Keratinocyte (primary cell): ENCODE data around the gene OR2T3. TPM values are rescaled to one million over a fixed set of nuclear protein-coding genes. Genes with fewer than 3 reads are reported as not detected.
"Not testable (repeated sequence)": the region's sequence is repeated elsewhere in the genome, so short reads cannot be mapped to it uniquely, and the experiment has no call there.

Source experiments
- DNase-seq: peaks from one replicate; pipeline ENCODE4 v3.0.0-alpha.2; 2011; ENCODE audit warnings: low read depth, missing footprints, low spot score
- FAIRE-seq: peaks from 2 replicates; lab custom pipeline; 2011; peaks lifted over from hg19 to GRCh38; lab: Jason Lieb, UNC
- H2AFZ ChIP-seq: 2 replicates; pipeline ENCODE4 v1.6.0; 2012; ENCODE audit warnings: low read length, control low read depth, inconsistent platforms; ENCODE audit not compliant: control insufficient read depth
- H3K27ac ChIP-seq: 2 replicates; pipeline ENCODE4 v1.5.1; 2011; ENCODE audit warnings: low read length; ENCODE audit not compliant: control insufficient read depth, insufficient read depth
- H3K27me3 ChIP-seq: 3 replicates; pipeline ENCODE4 v1.6.0; 2011; ENCODE audit warnings: low read length; ENCODE audit not compliant: control insufficient read depth, insufficient read depth; ENCODE audit errors: extremely low read depth
- H3K36me3 ChIP-seq, 2 experiments: 2 replicates in 1 of 2; 3 replicates in 1 of 2; pipeline ENCODE4 v1.5.1; 2011; ENCODE audit warnings: low read length in 2 of 2, mild to moderate bottlenecking in 1 of 2; ENCODE audit not compliant: control insufficient read depth in 2 of 2, insufficient read depth in 2 of 2; ENCODE audit errors: extremely low read depth in 1 of 2
- H3K4me1 ChIP-seq: 3 replicates; pipeline ENCODE4 v1.5.1; 2011; ENCODE audit warnings: low read length; ENCODE audit not compliant: control insufficient read depth, insufficient read depth; ENCODE audit errors: extremely low read depth
- H3K4me2 ChIP-seq: 3 replicates; pipeline ENCODE4 v1.6.0; 2011; ENCODE audit warnings: low read depth, low read length; ENCODE audit not compliant: control insufficient read depth, insufficient read depth; ENCODE audit errors: extremely low read depth
- H3K4me3 ChIP-seq, 3 experiments: fragments of 200-600 bp in 1 of 3; sonication (generic) in 1 of 3; 2 replicates in 2 of 3; 3 replicates in 1 of 3; pipeline ENCODE4 v1.5.1; 2011 to 2016; ENCODE audit warnings: low read length in 3 of 3, mild to moderate bottlenecking in 3 of 3, control low read depth in 2 of 3, inconsistent platforms in 1 of 3, low read depth in 1 of 3, mixed read lengths in 1 of 3, mixed run types in 1 of 3, moderate library complexity in 1 of 3; ENCODE audit not compliant: control insufficient read depth in 2 of 3, insufficient read depth in 2 of 3; ENCODE audit errors: extremely low read depth in 1 of 3
- H3K79me2 ChIP-seq: 2 replicates; pipeline ENCODE4 v1.6.0; 2012; ENCODE audit warnings: low read length; ENCODE audit not compliant: control insufficient read depth, insufficient read depth
- H3K9ac ChIP-seq: 3 replicates; pipeline ENCODE4 v1.6.0; 2011; ENCODE audit warnings: low read length; ENCODE audit not compliant: control insufficient read depth, insufficient read depth; ENCODE audit errors: extremely low read depth
- H3K9me1 ChIP-seq: 3 replicates; pipeline ENCODE4 v1.6.0; 2011; ENCODE audit warnings: low read length; ENCODE audit not compliant: control insufficient read depth, insufficient read depth; ENCODE audit errors: extremely low read depth
- H3K9me3 ChIP-seq: 2 replicates; pipeline ENCODE4 v1.5.1; 2012; ENCODE audit warnings: low read depth, low read length; ENCODE audit not compliant: control insufficient read depth
- H4K20me1 ChIP-seq: 3 replicates; pipeline ENCODE4 v1.6.0; 2011; ENCODE audit warnings: low read length; ENCODE audit not compliant: control insufficient read depth, insufficient read depth; ENCODE audit errors: extremely low read depth
- dilution Hi-C: fragments of 300-500 bp; cut with MboI; formaldehyde crosslinking; loops from one replicate; pipeline ENCODE4 v1.7.0; 2020; ENCODE audit warnings: low sequenced_read_pairs; ENCODE audit not compliant: extremely low pct_ligation_motif_present
- polyA plus RNA-seq, 5 experiments: library from polyadenylated mRNA; depleted of rRNA in 3 of 5; stranded (reverse) in 3 of 5; stranded (forward) in 1 of 5; unstranded in 1 of 5; fragments of >200 nt; gene quantifications; 1 replicate in 1 of 5; 2 replicates in 3 of 5; 3 replicates in 1 of 5; pipeline versions ENCODE4 v1.2.1 to v1.2.3, GENCODE V29; 2011 to 2012; ENCODE audit warnings: missing spikeins in 2 of 5, low read depth in 1 of 5, low replicate concordance in 1 of 5

Gene OR2T3
- polyA plus RNA-seq, 1 donor (not counting 4 experiments of a cell fraction or from before 2014, with no cell fraction given) = not detected

GRCh38 chr1:248449821-248450465 lies 23.2 kb upstream of the OR2T3 start:
- H3K4me3 ChIP-seq, DNase-seq, H3K27ac ChIP-seq, FAIRE-seq, H3K27me3 ChIP-seq, dilution Hi-C loops, H3K9ac ChIP-seq, H3K4me2 ChIP-seq, H3K79me2 ChIP-seq, H4K20me1 ChIP-seq, H3K4me1 ChIP-seq, H3K9me3 ChIP-seq, H3K9me1 ChIP-seq, H3K36me3 ChIP-seq, H2AFZ ChIP-seq: not testable (repeated sequence)

GRCh38 chr1:248450466-248451145 lies 22.5 kb upstream of the OR2T3 start:
- H3K4me1 ChIP-seq, DNase-seq, H3K9ac ChIP-seq, H3K4me3 ChIP-seq, H3K9me3 ChIP-seq, H3K36me3 ChIP-seq, H2AFZ ChIP-seq, dilution Hi-C loops, H3K9me1 ChIP-seq, H3K27me3 ChIP-seq, H3K79me2 ChIP-seq, H3K4me2 ChIP-seq, H4K20me1 ChIP-seq, FAIRE-seq, H3K27ac ChIP-seq: not testable (repeated sequence)

GRCh38 chr1:248453619-248454018 lies 19.5 kb upstream of the OR2T3 start:
- H3K4me2 ChIP-seq, H3K27me3 ChIP-seq, H4K20me1 ChIP-seq, FAIRE-seq, H3K9ac ChIP-seq, H3K4me3 ChIP-seq, H3K9me1 ChIP-seq, H3K9me3 ChIP-seq, DNase-seq, H3K27ac ChIP-seq, H3K79me2 ChIP-seq, dilution Hi-C loops, H3K4me1 ChIP-seq, H2AFZ ChIP-seq, H3K36me3 ChIP-seq: not testable (repeated sequence)

GRCh38 chr1:248455045-248455444 lies 18.1 kb upstream of the OR2T3 start:
- H2AFZ ChIP-seq, dilution Hi-C loops, H3K9ac ChIP-seq, H3K9me1 ChIP-seq, H3K4me3 ChIP-seq, H3K27ac ChIP-seq, H3K79me2 ChIP-seq, DNase-seq, H3K9me3 ChIP-seq, H3K36me3 ChIP-seq, H4K20me1 ChIP-seq, H3K27me3 ChIP-seq, H3K4me2 ChIP-seq, H3K4me1 ChIP-seq, FAIRE-seq: not testable (repeated sequence)

GRCh38 chr1:248456635-248457034 lies 16.5 kb upstream of the OR2T3 start:
- FAIRE-seq, H3K79me2 ChIP-seq, H3K36me3 ChIP-seq, H3K4me3 ChIP-seq, H4K20me1 ChIP-seq, H3K9me3 ChIP-seq, H3K27me3 ChIP-seq, H3K27ac ChIP-seq, dilution Hi-C loops, H3K4me2 ChIP-seq, H3K9me1 ChIP-seq, H3K4me1 ChIP-seq, H2AFZ ChIP-seq, H3K9ac ChIP-seq, DNase-seq: not testable (repeated sequence)
